ENCODE results near the gene P4HA2.

The P4HA2 gene

DNA sequence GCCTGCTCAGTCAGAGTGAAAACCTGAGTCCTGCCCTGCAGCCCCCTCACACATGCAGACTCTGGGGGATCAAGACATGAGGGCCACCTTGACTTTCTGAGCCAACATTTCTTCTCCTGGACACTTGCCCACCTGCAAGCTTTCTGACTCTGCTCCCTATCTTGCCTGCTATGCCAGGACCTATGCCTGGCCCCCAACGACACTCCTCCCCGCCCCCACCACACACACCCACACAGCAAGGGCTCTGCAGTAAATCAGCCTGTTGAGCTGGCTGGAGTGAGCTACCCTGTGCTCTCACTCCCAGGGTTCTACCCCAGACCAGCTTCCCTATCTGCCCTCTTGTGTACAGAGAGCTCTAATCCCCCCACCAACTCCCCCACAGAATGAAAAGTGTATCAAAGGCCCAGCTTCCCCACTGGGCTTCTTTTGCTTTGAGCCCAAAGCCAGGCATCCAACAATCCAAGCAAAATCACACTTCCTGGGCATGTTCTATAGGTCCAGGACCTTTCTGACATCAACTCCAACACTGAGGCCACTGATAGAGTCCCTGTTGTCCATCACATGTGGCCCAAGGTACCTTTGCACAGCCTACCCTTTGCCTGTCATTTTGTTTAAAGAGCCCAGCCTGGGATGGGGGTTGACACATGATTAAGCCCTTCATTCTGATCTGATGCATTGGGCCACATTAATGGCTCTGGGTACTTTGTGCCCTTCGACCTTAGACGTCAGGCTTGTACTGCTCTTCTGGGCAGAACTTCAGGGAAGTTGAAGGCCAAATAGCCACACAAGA lies 37.1 kb upstream of the P4HA2 start:
- no peak for DNase-seq

GRCh38 chr5:132263548-132264261 lies 36.1 kb upstream of the P4HA2 start:
- DNase-seq, result no peak

DNA sequence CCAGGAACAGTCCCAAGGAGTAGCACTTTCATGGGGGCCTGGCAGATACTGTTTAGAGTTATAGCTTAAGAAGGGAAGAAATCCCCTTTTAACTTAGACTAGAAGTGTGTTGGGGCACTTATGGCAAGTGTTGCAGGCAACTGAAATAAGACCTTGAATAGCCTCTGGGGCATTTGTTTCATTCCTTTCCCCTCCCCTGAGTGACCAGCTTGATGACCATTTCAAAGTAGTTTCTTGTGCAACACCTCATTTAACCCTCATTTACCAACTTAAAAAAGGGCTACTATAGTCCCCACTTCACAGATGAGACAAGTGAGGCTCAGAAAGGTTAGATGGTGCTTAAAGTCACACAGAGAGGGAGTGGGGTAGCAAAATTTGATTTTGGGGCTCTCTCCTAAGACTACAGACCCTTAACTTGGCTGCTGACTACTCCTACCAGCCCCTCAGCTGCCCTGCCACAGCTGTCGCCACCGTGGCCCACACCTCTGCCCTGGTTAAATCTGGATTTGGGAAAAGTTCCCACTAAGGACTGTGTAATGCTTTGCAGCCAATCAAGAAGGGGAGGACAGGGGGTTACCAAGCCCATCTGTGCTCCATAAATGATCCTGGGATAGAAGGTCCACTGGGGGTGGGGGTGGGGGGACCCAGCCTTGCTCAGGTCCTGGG lies 35.4 kb upstream of the P4HA2 start:
- no peak for DNase-seq

DNA sequence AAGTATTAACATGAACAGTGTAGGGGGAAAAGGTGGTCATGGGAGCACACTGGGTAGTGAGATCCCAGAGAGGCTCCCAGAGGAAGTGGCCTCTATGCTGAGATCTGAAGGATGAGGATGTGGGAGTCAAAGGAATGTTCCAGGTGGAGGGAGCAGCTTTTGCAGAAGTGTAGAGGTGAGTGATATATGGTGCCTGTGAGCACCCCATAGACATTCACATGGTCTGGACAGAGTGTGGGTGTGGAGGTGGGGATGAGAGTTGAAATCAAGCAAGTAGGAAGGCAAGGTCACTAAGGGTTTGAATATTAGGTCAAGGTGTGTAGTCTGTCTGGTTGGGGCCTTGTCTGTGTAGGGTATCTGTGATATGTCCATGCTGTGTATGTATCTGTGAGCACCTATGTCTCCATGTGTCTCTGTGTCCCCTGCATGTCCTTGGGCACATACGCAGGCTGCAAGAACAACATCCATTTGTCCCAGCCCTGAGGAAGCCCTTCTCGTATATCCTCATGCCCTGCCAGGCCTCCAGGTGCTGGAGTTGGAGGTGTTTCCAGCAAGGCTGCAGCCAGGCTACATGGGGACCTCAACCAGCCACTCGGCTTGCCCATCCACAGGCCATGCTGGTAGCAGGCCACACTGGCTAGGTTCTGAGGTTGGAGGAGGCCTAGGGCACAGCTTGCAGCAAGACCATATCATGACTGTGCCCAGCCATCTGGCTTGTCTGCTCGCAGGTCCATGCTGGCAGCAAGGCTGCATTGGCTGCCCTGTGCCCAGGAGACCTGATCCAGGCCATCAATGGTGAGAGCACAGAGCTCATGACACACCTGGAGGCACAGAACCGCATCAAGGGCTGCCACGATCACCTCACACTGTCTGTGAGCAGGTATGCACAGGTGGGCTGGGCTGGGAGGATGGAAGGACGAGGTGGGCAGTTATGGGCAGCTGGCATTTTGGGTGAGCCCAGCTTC lies 34.5 kb upstream of the P4HA2 start:
- DNase-seq, result no peak

- DNase-seq, result no peak
Observed at GRCh38 chr5:132260714-132261551, 33.3 kb upstream of the P4HA2 start.

DNA sequence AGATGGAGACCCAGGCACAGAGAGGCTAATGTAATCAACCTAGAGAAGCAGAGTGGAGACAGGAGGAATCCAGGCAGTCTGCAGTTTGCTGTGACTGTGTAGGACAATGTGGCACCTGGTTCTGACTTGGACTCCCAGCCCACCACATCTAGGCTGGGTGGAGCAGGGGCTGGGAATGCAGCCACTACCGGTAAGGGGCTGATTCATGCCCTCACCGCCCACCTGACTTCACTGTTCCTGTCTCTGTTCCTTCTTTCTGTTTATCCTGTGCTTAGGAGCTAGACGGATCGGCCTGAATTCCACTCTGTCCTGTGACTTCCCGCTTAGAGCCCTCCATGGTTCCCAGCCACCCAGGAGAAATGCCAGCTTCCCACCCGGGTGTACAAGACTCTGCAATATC lies 32.4 kb upstream of the P4HA2 start:
- DNase-seq, result no peak

DNA sequence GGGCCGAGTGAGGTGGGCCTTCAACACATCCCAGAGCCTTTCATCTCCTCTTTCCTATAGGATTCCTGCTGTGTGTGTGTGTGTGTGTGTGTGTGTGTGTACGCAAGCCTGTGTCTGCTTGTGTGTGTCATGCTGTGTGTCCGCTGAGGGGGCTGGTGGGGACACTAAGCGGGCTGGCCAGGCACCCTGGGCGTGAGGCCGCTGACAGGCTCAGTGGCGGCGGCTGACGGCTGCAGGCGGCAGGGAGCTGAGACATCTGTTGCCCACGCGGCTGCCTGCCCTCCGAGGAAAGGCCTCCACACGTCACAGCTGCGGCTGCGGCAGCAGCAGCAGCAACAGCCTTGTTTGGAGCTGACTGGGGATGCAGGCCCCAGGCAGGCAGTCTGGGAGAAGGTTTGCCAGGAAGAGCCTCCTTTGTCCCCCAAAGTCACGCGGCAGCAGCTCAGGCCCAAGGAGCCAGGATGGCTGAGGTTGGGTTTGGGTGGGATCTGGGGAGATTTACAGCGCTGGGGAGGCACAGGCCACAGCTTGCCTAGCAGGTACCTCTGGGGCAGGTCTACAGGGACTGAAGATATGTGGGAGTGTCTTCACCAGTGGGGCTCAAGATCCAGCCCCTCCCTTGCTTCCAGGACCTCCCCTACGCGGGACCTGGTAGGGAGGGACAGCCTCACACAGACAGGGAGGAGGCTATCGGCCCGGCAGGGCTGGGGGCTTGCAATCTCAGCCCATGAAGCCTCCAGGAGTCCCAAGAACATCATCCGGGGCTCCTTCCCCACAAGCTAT lies 31.6 kb upstream of the P4HA2 start:
- no peak for DNase-seq

DNA sequence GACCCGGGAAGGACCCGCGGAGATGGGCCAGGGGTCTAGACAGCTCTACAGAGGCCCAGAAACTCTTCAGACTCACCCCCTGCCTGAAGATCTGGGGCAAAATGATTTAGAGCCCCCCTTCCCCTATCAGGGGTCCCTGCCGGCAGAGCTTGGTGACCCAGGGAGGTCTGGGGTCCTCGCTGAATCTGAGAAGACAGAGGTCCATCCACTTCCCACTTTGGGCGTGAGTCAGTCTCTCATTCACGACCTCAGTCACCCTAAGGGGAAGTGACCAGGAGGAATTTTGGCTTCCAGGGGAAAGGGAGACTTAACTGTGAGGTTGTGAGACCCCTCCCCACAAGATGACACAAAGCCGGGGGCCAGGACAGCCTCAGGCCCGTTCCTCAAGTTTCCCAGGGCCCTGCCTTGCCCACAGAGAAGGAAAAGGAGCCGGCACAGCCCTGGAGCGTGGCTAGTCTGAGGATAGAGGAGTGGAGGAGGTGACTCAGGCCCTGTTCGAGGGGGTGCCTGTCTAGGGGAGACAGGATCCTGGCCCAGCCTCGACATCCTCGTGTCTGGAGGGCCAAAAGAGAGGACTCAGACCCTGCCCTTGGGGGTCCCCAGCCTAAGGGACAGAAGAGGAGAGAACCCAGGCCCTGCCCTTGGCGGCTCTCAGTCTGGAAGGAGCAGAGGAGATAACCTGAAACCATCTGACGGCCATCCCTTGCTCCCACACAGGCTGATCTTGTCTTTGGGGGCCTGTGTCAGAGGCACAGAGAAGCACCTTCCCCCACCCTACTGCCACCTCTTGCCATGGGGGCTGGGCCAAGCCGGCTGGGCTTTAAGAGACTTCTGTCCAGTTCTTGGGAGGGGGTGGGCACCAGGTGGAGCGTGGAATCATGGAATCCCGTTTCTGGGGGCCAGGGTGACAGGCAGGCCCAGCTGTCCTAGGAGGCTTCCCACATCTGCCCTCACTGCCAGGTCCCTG lies 30.7 kb upstream of the P4HA2 start:
- DNase-seq, result no peak

GRCh38 chr5:132257131-132258101 lies 29.8 kb upstream of the P4HA2 start, which contains the start of gene PDLIM4:
PDLIM4 (plus strand) TSS chr5:132257696; CDS start chr5:132257735, 39 bp downstream.
- no peak for DNase-seq

DNA sequence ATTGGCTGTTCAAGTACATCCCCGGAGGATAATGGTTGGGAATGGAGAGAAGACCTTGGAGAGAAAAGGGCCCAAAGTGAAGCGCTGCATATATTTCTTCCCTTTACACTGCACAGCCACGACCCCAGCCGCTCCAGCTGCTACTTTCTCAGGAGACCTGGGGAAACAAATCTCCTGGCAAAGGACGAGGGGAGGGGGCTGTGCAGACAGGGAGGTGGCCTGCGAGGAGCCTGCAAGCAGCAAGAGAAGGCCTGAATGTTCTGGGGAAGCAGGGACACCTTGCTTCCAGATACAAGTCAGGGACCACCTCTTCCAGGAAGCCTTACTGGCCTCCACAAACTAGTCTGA lies 29.1 kb upstream of the P4HA2 start:
- no peak for DNase-seq

GRCh38 chr5:132256086-132256782 lies 28.6 kb upstream of the P4HA2 start:
- no peak for DNase-seq

DNA sequence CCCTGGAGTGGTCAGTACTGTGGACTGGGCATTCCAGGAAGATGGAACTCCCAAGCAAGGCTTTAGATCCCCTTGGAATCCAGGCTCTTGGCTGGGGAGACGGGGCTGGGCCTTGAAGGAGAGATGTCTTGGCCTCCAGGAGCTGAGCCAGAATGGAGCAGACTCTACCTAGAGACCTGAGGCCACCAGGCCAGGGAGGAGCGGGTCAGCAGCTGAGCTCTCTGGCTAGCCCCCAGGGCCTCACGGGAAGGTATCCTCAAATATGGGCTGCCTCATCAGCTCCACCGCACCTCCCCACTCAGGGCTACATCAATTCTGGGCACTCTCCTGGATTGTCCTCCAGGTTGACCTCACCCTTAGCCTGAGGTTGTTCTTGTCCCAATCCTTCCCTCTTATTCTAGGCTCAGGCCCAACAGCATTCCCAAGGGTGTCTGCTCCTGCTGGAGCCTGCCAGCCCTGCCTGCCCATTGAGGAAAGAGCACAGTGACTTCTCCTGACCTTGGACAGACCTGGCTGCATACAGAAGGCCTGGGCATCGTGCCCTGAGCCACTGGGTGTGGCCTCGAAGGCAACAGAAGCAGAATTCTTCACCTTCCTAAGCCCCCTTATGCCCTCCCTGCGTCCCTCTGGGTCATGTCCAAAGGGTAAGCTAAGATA lies 26.8 kb upstream of the P4HA2 start:
- no peak for DNase-seq

DNA sequence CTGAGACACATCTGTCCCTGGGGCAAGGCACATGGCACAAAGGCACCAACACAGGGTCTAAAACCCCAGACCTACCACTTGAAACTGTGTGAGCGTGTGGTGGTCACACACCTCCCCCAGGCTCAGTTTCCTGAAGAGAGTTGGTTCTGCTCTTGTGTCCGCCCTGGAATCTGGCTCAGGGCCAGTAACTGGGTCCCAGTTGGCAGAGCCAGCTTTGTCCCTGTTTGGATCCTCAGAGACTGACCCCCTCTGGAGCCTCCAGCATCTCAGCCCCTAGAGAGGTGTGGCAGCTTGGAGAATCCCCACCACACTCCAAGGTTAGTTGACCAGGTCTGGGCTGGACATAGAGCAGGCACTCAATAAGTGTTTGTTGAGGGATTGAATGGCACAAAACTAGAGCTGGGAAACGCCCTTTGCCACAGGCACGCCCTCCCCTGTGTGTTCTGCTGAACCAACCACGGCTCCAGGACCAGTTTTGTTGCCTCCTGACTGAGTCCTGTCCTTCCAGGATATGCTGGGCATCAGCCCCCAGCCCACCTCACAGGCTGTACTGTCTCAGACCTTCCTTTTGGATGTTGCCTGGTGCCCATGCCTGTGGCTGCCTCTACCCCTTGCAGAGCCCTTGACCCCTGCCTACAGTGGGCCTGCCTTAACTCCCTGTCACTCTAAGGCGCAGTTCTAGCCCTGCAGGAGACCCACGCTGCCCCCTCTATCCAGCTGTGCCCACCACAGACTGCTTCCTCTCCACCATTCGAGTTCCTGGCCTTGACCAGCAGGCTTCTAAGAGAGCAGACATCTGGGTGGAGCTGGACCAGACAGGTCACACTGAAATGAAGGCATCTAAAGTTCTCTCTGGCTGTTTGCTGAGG lies 26.0 kb upstream of the P4HA2 start:
- DNase-seq, result no peak

- DNase-seq, result no peak
Observed at GRCh38 chr5:132253008-132253441, 25.4 kb upstream of the P4HA2 start.

GRCh38 chr5:132251220-132251725 lies 23.6 kb upstream of the P4HA2 start:
- DNase-seq, result no peak

- DNase-seq, result no peak
Observed at GRCh38 chr5:132250547-132250946, 22.9 kb upstream of the P4HA2 start.
